Peyer's patch (tissue), 4 donors: Measurements from ENCODE around the gene UBE2J2.

Experiments used
- CTCF ChIP-seq, 6 experiments: fragments of 450-650 bp in 4 of 6; fragments of 200-600 bp in 2 of 6; sonication (generic) in 1 of 6; IDR thresholded peaks; one replicate each; pipeline ENCODE4 v1.5.1; 2017 to 2019; ENCODE audit warnings: antibody characterized with exemption in 6 of 6, mild to moderate bottlenecking in 3 of 6, moderate library complexity in 1 of 6
- POLR2A ChIP-seq, 2 donors: fragments of 450-650 bp; IDR thresholded peaks; one replicate each; pipeline ENCODE4 v1.5.1; 2017; ENCODE audit warnings: antibody characterized with exemption in 2 of 2, mild to moderate bottlenecking in 2 of 2, moderate library complexity in 2 of 2

DNA sequence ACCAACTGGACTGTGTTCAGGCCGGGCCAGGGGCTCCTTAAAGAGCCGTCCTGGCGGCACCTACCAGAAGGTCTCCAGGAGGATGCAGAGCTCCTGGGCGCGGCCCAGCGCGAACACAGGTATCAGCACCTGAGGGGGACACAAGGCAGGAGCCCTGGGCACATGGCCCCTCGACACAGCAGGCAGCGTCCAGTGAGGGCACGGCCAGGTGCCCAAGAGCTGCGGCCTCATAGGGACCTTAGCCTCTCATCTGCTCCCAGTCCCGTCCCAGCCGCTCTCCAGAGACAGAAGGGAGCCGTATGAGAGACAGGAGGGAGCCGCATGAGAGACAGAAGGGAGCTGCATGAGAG, 40.6 kb upstream of the UBE2J2 start:
- TF ChIP-seq CTCF (IDR thresholded peaks at IDR 0.05), result no peak
- TF ChIP-seq POLR2A (IDR thresholded peaks at IDR 0.05), result no peak
